GM19452 (cell line): ENCODE data around the gene CES5A.
"Not testable (repeated sequence)": the region's sequence is repeated elsewhere in the genome, so short reads cannot be mapped to it uniquely, and the experiment has no call there.

Experiments used
- ATAC-seq: cut with Tn5 transposase; IDR thresholded peaks from one replicate; pipeline ENCODE4 v1.9.1; 2021; ENCODE audit not compliant: unreplicated experiment

The CES5A gene

DNA sequence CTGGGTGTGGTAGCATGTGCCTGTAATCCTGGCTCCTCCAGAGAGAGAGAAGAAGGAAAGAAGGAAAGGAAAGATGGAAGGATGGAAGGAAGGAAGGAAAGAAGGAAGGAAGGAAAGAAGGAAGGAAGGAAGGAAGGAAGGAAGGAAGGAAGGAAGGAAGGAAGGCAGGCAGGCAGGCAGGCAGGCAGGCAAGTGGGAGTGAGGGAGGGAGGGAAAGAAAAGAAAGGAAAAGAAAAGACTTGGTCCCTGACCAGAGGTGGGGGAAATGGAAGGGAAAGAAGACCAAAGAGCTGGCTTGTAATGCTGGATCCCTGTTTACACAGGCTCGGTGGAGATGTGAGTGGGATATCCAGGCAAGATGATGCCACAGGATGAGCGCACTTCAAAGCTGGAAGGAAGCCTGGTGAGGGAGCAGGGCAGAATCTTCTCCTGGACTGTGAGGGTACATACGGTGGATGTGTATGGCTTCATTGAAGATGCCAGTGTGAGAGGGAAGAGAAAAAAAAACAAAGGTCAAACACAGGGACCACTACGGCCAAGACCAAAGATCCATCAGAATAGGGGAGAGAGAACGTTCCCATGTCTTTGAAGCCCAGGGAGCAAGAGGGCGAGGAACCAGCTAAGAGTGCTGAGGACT, 44.4 kb downstream of the CES5A start:
- no peak for ATAC-seq

GRCh38 chr16:55829232-55829631, 45.9 kb downstream of the CES5A start:
- ATAC-seq, result not testable (repeated sequence)

DNA sequence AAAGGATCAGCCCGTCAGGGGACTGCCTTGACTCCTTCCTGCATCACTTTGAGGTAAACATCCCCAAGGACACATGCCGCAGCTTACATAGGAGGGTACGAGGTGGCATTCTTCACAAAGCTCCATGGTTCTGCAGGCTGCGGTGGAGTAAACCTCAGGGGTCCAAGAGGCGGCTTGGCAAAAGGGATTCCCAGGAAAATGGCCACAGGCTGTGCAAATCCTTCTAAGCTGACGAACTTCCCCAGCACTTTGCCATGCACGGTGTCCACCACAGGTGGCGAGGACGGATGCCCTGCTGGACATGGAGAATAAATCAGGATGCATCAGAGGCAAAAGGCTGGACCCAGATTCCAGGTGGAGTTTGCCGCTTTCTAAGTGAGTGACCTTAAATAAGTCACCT, 46.5 kb downstream of the CES5A start:
- ATAC-seq, result no peak

GRCh38 chr16:55825115-55825728, 50.0 kb downstream of the CES5A start:
- no peak for ATAC-seq

DNA sequence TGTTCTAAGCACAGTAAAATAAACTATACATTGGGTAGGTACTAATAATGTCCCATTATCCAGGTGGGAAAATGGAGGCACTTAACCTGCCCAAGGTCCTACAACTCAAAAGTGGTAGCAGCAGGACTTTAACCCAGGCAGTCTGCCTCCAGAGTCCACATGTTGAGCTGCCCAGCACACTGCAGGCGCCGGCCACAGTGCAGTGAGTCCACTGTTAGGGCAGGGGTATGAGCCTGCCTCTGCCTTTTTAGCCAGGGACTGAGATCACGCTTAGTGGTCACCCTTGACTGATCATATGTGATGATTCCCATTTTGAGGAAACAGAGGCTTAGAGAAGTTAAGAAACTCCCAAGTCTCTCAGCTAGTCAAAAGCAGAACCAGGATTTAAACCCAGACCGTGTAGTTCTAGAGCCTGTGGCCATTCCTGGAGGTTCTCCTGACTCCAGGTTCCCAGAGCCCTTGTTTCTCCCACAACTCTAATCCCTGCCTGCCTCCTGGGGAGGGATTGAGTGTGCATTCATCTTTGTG, 50.6 kb downstream of the CES5A start:
- no peak for ATAC-seq

DNA sequence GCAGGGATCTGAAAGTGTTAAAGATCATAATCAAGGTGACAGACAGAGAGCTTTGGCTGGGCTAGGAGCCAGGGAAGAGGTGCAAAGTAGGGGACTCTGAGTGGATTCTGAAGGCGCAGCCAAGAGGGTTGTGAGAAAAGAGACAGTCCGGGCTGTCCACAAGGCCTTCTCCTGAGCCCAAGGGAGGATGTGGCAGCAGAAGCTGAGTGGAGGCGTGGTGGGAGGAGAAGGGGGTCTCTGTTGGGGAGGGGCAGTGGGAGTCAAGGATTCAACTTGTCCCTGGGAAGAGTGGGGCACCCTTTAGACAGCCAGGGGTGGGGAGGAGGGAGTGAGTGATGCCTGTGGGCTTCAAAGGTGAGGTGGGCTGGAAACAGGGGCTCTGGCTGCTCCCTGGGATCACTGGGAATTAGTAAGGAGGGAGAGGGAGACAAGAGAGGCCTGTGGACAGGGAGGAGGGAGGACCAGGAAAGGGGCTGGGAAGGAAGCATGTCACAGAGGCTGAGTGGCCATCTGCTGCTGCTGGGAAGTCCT, 52.8 kb downstream of the CES5A start:
- no peak for ATAC-seq

GRCh38 chr16:55821210-55821609, 54.0 kb downstream of the CES5A start:
- ATAC-seq, result no peak

DNA sequence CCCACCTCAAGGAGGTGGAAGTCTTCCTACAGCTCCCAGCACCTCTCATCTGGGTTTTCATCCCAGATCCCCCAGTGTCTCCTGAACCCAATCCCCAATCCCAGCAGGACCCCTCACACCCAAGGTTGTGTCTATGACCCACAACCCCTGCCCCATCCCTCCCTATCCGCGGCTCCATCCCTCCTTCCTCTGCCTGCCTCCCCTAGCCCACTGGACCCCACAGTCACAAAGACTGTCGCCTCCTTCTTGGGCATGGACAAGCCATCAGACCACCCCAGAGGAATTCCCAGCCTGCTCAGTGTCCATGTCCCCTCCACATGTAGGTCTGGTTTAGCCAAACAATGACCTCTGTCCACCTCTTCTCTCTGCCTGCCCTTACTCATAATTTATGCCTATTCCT, 54.6 kb downstream of the CES5A start:
- no peak for ATAC-seq

- ATAC-seq, result no peak
These were observed 57.8 kb downstream of the CES5A start for GRCh38 chr16:55817236-55817912.

GRCh38 chr16:55816222-55816621, 59.0 kb downstream of the CES5A start:
- not testable (repeated sequence) for ATAC-seq

DNA sequence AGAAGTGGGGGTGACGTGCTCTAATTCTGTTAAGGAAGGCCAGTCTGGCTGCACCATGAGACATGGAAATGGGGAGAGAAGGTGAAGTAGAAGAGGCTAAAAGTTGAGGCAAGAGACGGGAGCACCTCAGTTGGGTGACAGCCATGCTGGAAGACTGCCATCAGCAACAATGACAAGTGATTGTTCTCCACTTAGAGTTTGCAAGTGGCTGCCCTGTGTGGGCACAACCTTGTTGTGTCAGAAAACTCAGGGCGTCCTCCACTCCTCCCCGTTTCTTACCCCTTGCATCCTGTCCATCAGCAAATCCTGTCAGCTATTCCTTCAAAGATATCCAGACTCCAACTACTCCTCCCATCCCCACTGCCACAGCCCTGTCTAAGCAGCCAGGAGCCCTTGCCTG, 59.9 kb downstream of the CES5A start:
- no peak for ATAC-seq

- ATAC-seq, result not testable (repeated sequence)
These were observed 61.0 kb downstream of the CES5A start for GRCh38 chr16:55814174-55814573.

DNA sequence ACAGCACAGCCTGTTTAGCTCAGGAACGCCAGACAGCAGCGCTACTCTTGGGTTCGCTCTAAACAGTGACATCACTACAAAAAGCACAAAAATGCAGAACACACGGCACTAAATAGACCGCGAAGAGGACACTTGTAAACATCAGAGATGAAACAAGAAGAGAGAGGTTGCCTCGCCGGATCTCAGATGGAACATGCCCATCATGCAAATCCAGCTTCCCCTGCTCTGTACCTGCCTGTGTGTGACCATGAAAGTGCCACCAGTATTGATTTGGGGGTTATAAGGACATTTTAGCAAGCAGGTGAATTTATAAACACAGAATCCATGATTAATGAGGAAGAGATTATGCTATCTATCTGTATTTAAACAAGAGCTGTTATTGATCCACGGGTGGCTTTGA, 61.4 kb downstream of the CES5A start:
- not testable (repeated sequence) for ATAC-seq

- no peak for ATAC-seq
These were observed 62.2 kb downstream of the CES5A start for GRCh38 chr16:55812951-55813350.

- no peak for ATAC-seq
These were observed 63.4 kb downstream of the CES5A start for GRCh38 chr16:55811811-55812210.

- no peak for ATAC-seq
These were observed 64.7 kb downstream of the CES5A start for GRCh38 chr16:55810451-55810961.

DNA sequence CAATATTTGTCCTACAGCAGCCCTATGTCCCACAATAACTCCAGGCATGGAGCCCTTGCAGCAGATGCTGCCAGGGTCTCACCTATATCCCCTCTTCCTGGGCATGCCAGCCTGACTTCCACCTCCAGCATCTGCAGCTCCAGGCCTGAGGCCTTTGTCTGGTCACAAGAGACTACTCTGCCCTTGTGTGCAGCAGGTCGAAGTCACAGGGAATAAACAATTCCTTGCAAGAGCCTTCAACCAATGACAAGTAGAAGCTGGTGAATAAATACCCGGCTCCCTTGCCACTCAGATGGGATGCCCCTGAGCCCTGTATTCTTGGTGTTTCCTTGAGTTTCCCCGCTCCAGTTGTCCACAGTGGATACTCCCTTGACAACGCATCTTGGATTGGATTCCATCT, 65.3 kb downstream of the CES5A start:
- no peak for ATAC-seq

- no peak for ATAC-seq
These were observed 65.8 kb downstream of the CES5A start for GRCh38 chr16:55809386-55809785.

- ATAC-seq, result not testable (repeated sequence)
These were observed 66.9 kb downstream of the CES5A start for GRCh38 chr16:55808286-55808685.

- ATAC-seq, result not testable (repeated sequence)
These were observed 70.1 kb downstream of the CES5A start for GRCh38 chr16:55805104-55805503.

DNA sequence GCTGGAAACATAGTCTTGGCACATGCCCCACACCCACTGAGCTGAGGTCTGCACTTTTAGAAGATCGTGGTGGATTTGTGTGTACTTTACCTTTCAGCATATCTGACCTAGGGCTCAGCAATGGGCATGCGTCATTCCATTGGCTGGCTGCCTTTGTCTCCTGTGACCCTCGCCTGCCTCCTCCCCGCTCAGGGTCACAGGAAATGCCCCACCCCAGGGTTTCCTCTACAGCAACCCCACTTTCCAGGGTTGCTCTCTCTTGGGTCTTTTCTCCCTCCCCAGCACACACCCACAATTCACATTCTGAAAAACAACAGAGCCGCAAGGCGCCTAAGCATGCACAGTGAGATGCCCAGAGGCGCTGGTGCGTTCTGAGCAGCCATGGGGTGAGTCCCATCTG, 71.5 kb downstream of the CES5A start:
- ATAC-seq, result not testable (repeated sequence)
